GM21737 (cell line): Measurements from ENCODE around the gene FASTKD2.
A peak's percentile ranks its signal among the peaks of the same experiment; 100 is the strongest.
"Not testable (repeated sequence)": the region's sequence is repeated elsewhere in the genome, so short reads cannot be mapped to it uniquely, and the experiment has no call there.

ENCODE experiments used
- ATAC-seq: cut with Tn5 transposase; IDR thresholded peaks from one replicate; pipeline ENCODE4 v1.9.1; 2021; ENCODE audit warnings: mild to moderate bottlenecking, moderate library complexity; ENCODE audit not compliant: unreplicated experiment

The FASTKD2 gene

DNA sequence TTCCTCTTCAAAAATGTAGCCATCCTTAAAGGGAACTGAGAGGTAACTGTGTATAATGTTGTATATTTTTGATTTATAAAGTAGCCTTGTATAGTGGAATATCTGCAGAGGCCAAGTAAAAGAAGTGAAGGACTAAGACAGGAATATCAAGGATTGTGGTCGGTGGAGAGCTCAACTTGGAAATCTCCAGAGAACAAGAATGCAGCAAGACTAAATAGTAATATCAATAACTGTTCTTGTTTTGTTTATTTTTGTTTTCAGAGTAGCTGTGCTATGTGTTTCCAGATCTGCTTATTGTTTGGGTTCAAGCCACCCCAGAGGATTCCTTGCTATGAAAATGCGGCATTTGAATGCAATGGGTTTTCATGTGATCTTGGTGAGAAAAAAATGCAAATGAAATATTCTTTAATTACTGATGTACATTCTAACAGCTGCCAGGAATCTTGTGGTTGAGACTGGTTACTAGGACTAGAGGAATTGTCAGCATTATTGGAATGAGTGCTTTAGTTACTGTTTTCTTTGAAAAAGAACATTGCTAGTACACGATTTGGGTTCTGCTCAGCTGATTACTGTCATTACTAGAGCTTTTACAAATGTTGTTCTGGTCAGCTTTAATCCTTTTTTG is 25.0 kb downstream of the FASTKD2 start:
- ATAC-seq = no peak

DNA sequence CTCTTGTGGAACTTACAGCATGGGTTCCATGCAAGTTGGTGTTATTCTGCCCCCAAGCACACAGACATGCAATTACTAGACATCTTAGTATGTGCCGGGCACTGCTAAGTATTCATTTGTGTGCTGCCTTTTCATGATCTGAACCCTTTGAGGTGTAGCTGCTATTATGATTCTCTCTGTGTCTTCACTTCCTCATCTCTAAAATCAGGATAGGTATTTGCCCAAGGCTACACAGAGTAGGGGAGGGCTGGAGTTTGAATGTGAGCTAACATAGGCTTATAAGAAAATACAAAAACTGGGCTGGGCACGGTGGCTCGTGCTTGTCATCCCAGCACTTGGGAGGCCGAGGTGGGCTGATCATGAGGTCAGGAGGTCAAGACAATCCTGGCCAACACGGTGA is 27.2 kb downstream of the FASTKD2 start:
- no peak for ATAC-seq

DNA sequence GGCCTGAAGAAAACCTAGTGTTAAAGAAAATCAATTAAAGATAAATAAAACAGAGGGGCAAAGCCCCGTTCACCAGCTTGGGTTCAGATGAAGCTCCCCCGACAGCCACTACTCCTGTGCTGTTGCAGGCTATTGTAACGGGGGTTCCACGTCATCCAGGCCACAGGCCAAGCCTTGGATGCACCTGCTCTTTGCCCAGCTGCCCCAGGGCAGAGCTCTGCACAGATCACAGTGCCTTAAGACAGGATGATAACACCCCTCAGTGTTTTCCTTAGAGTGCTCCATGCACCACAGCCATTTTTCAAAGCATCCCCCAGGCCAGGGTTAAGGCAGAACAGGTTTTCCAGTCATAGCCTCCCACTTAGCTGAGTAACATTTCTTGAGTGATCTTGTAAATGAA is 32.0 kb downstream of the FASTKD2 start:
- no peak for ATAC-seq

DNA sequence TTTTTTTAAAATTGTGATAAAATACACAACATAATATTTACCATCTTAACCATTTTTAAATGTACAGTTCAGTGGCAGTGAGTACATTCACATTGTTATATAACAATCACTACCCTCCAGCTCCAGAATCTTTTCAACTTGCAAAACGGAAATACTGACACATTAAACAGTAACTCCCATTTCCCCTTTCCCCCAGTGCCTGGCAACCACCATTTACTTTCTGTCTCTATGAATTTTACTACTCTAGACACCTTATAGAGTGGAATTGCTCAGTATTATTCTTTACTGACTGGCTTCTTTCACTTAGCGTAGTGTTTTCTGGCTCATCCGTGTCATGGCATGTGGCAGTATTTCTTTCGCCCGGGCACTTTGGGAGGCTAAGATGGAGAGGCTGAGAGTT is 32.6 kb downstream of the FASTKD2 start:
- peak; percentile 60 for ATAC-seq

DNA sequence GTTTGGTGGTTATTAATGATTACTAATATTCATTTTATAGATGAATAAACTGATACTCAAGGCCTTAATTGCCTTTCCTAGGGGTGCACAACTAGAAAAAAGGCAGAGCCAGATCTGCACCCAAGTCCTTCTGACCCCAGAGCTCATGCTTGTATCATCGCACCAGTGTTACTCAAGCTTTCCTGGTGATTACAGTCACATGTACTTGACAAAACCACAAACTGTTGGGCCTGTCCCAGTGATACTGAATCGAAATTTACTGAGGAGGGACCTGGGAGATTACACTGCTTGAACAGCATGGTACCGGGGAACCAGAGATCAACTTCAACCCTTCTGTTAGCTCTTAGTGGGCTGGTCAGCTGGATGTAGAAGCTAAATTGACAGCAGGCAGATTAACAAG is 33.7 kb downstream of the FASTKD2 start:
- no peak for ATAC-seq

DNA sequence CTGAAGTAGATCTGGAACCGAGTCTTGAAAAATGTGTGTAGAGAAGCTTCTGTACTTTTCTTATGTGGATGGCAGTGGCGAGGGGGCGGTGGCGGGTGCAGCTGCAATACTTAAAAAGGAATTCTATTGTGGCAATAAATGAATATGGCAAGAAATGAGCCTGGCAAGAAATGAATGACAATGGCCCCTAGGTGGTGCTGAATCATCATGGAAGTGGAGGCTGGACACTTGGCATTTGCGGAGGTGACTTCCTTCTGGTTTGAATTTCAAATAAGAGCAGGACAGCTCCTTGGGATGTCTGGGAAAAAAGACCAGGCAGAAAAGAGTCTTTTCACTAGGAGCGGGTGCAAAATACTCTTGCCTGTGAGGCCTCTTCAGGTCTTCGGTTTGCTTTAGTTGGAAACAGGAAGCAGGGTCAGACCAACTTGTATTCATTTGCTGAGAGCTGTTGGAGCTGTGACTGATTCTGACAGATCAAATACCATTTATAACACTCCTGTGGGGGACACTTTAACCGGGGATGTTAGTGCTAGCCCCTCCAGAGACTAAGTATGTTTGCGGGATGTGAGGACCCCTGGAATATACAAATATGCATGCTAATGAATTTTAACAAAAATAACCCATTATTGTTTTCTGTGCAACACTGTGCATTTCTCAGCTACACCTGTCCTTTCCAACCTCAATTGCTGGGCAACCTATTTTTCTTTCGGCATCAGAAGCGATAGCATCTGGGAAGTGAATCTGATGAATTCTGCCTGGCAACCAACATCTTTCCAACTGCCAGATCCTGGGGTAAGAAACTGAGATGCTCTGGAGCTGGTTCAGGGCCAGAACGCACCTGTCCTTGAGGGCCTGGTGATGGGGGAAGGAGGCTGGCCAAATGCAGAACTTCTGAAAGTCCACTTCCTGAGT is 35.4 kb downstream of the FASTKD2 start:
- peak; percentile 56 for ATAC-seq

DNA sequence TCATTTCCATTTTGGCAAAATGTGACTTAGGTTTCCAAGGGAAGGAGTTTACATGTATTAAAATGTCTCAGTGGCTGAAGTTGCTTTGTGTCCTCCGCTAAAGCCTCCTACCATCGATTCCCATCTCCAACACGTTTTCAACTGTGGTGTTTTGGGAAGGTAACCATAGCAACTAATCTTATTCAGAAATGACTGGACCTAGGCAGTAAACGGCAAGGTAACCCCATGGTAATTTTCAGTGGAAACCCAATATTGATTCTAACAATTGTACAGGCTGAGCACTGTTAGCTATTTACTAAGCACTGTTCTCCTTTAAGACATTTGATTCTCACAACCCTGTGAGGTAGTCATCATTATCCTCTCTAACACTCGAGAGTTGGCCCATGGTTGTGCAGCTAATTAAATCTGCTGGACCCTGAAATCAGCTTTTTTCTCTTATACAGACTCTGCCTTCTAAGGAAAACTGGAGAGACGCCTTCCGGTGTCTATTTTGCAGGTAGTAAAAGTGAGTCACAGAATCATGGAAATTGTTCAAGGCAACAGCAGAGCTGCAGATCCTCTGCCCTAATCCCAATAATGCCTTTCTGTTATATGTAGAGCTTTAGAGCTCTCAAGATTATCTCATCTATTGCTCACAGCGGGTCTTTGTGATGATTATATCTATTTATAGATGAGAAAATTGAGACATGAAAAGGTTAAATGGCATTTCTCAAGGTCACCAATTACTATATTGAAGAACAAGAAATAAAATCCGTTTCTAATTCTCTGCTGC is 36.2 kb downstream of the FASTKD2 start:
- no peak for ATAC-seq

DNA sequence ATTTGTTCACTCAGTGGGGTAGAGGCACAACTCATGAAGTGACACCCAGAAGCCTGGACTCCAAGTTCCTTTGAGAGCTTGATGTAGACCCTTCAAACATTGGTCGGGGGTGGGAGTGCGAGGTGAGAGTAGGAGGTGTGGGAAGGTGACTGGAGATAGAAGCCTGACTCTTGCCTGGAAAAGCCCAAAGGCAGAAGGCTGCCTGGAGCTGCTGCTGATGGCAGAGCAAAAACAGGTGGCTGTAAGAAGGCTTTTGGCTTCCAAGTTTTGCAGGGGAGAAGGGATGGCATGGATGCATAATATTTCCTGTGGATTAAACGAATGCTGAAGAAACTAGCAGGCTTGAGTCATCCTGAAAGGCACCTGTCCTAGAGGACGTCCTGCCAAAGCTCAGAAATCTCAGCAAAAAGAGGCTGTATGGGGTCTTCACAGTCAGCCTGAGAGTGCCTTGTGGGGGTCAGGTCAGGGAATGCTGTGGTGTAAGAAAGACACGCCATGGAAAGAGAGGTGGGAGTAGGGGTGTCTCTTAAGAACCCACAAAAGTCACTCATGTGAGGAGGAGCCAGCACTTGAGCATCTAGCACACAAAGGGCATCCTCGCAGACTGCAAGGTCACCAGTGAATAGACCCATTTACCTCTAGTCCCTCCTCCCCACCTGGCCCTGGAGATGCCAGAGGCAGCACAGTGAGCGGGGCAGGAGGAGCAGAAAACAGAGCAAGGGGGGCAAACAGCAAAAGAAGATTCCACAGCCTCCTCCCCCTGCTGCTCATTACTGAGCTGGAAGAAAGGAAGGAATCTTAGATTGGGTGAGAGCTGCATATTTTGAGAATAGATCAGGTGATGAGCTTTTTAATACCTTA is 37.5 kb downstream of the FASTKD2 start:
- ATAC-seq = no peak

DNA sequence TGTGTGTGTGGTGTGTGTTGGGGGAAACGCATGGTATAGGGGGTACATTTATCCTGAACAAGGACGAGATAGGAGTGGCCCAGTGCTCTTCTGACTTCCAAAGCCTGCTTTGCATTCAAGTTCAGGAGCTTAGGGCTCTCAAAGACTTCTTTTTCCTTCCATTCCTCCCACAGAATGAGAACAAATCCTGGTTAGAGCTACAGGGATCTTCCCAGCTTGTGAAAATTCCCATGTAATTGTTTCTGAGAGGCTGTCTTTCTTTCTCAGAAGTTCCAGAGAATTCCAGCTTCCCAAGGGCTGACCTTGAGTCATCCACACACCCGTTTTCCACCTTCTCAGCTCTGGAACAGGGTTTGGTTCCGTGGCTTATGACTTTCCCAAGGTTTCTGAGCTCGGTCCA is 38.9 kb downstream of the FASTKD2 start:
- ATAC-seq = no peak

DNA sequence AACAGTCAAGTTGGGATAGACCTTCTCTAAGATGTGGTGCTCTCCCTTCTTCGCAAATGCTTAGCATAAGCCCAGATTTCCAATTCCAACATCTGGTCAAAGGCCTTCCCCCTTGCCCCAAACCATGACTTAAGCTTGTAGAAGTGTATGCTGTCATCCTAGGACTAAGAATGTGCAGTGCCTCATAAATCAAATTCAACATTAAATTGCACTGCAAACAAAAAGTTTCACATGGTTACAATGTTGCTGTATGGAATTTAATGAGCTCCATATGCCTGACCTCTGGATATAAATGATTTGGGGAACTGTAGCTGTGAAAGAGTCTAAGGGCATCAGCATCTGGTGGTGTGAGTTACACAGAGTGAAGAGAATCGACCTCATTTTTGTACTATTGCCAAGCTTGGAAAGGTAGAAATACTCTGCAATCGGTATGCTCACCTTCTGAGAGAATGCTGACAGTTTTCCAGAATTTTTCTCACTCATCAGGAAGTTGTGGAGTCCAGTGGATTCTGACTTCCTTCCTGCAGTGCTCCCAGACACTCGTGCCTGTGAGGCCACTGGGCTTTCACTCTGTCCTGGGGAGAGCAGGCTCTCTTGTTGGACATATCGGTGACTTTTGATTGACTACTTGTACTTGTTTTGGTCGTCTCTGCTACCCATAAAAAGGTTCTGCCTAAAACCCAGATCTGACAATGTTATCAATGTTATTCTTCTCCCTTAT is 40.6 kb downstream of the FASTKD2 start:
- no peak for ATAC-seq

DNA sequence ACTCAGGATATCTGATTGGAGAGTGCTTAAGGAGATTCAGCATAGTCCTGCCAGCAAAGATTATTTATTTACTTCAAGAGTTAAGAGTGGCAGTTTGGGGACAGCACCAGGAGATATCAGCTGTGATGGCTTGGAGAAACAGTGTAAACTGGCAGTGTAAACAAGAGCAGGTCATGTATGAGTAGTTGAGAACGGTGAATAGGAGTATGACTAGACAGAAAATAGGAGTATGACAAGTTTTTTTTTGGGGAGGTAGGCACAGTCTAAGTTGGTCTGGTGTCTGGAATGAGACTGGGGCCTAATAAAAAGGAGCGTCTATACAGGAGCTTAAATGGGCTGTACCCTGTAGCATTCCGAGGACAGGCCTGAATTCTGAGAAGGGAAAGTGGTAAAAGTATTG is 42.2 kb downstream of the FASTKD2 start:
- not testable (repeated sequence) for ATAC-seq

DNA sequence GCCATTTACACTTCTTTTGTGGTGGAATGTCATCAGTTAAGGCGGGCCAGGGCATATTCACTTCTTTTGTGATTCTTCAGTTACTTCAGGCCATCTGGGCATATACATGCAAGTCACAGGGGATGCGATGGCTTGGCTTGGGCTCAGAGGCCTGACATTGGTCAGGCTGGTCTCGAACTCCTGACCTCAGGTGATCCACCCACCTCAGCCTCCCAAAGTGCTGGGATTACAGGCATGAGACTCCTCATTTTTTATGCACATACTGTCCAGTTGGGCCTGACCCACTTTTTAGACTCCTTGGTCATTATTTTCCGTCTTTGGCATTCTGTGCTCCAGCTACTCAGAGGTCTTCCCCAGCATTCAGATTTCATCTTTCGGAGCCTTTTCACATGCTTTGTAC is 47.1 kb downstream of the FASTKD2 start:
- ATAC-seq = not testable (repeated sequence)

DNA sequence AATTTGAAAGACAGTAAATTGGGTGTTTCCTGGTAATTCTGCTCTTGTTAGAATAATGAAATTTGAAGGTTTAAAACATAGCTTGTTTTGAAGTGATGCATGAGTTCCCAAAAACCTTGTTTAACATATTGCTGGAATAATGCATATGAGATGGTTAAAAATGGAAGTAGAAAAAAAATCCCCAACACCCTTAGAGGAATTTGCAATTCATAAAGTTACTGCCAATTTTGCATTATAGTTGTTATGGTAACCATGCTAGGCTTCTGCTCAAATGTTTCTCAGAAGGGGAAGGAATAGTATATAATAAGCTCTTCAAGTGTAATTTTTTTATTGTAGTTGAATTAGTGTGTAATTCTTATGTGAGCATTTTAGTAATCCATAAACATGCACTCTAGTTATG is 49.1 kb downstream of the FASTKD2 start:
- no peak for ATAC-seq

DNA sequence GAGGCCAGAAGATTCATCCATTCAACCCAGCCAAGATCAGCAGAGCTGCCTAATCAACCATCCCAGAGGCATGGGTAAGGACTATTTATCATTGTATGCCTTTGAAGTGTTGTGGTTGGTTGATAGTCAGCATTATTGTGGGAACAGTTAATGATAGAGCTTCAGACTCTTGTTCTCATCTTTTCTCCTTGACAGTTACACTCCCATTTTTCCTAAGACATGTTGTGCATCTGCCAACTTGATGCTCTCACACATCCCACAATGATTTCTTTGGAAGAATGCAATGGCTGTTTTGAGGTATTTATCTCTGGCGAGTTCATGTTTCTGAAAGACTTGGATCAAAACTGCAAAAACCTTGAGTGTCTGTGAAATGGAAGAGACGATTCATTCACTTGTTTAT is 55.4 kb downstream of the FASTKD2 start:
- no peak for ATAC-seq

DNA sequence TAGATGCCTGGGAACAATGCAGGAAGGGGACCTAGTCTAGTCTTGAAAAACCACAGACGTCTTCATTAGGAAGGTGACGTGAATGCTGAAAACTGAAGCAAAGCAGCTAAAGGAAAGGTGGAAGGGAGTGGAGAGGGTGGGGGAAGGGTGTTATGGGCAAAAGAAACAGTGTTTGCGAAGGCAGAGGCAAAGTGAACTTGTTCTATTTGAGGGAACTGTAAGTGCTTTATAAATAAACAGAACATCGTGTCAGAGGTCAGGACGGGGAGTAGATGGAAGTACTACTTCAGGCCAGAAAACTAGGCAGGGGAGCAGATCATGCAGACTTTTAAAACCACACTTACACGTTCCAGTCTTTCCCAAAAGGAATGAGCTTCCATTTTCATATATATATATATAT is 57.8 kb downstream of the FASTKD2 start:
- ATAC-seq = no peak

DNA sequence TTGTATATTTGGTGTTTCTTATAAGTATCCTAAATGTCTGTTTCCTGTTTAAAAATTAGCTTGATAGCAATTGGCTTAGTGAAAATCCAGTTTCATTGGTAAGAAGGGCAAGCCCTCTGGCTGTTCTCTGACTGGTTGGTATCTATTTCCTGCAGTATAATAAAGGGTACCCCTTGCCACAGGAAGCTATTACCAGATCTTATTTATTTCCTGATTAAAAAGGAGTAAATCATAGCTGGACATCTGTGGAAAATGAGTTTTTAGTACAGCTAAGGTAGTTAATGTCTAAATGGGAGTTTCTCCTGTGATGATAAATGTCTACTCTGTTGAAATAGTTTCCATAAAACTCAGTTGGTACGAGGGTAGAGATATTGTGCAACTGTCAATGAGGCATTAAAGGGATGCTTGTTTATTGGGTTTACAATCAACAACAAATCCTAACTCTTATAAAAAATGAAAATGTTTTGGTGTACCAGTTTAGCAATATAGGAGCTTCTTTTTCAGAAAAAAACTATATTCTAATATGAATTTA is 58.7 kb downstream of the FASTKD2 start:
- no peak for ATAC-seq

DNA sequence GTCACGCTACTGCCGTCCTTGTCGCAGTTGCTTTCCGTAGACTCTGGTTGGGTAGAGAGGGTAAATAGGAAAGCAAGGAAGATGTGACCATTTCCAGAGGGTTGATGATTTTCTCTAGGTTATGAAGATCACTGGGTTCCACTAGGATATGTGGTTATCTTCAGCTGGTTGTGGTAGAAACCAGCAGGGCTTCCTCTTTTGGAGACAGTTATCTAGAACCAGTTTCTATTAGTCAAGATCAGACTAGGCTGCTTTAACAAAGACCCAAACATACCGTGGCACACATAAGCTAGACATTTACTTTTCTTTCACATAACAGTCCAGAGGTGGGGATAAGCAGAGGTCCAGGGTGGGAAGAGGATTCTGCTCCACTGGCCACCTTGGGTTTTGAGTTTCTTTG is 59.6 kb downstream of the FASTKD2 start:
- ATAC-seq = no peak

DNA sequence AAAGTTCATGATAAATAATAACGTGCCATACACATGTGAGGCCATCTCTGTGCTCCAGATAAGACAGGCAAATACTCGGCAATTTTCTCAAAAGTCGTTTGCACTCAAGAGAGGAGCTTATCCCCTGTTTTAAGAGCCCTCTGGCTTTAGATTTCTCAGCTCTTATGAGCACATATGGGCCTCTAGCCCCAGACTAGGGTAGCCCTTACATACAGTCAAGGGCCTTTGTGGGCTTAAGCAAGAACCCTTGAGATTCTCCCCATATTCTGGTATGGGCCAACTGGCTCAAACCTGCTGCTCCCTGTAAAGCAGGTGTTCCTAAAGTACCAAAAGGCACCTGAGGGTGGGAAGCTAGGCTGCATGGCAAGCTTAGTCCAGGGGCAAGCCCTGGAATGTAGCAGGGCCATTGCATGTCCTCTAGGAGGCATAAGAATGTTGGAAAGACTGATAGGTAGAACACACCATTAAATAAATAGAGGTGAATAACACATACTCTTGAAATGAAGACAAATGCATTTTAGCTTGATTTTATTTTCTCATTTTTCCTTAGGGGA is 66.1 kb downstream of the FASTKD2 start:
- no peak for ATAC-seq

DNA sequence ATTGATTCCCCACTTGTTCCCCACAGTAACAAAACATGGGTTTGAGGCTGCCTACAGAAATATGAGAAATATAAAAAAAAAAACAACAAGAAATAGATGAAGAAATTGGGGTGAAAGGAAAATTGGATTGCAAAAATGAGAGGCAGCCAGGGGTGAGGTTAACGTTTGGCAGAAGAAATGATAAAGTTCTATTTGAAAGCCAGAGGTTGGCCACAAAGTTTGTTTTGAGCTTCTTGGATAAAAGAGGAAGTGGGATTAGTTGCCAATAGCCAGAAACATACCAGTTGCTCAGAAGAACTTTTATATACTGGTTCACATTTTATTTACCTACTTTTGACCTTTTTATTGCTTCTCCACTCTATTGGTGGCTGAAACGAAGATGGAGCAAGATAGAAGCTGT is 67.5 kb downstream of the FASTKD2 start:
- ATAC-seq = no peak

DNA sequence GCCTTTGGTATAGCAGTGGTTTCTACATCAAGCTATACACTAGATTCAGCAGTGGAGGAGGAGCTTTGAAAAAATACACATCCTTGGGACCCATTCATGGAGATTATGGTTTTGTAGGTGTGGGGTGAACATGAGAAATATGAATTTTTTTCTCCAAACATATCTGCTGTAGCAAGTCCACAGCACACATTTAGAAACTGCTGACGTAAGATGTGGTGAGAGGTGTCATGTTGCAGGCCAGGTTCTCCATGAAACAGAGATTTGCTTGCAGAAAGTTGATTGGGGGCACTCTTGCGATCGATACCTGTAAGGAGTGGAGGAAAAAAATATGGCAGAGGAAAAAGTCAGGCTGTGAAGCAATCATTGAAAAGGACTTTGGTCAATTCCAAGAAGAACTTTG is 67.9 kb downstream of the FASTKD2 start:
- ATAC-seq = no peak
